ENCODE results near the gene RASA2. TPM values are rescaled to one million over a fixed set of nuclear protein-coding genes. Genes with fewer than 3 reads are reported as not detected.

Gene RASA2
- total and polyA plus RNA-seq, 2 of the 8 experiments (the other 6 are each of a cell fraction or from before 2014, with no cell fraction given): 3.5 to 15.9 TPM

GRCh38 chr3:141491081-141491480 is 4.3 kb downstream of the RASA2 start (continued):
- TF ChIP-seq SIN3A (conservative IDR thresholded peaks at IDR 0.05 in 1 of 2, IDR thresholded peaks at IDR 0.05 in 1 of 2; ENCODE audit: low read depth in 1 of 2, low read length in 2 of 2): no peak

Data from H1 (cell line).